Liver (tissue), 9 donors: Measurements from ENCODE around the gene PAQR9. TPM values are rescaled to one million over a fixed set of nuclear protein-coding genes. Genes with fewer than 3 reads are reported as not detected.
"Not testable (repeated sequence)": the region's sequence is repeated elsewhere in the genome, so short reads cannot be mapped to it uniquely, and the experiment has no call there.

ENCODE experiments used
- DNase-seq: peaks from one replicate; pipeline ENCODE4 v3.0.0-alpha.2; 2017; ENCODE audit warnings: low spot score
- H3K27ac ChIP-seq, 2 donors: one replicate each; pipeline ENCODE4 v1.7.0; 2013; ENCODE audit warnings: inconsistent platforms in 2 of 2, low read length in 2 of 2, control low read depth in 1 of 2, low read depth in 1 of 2, mild to moderate bottlenecking in 1 of 2
- H3K27me3 ChIP-seq, 4 donors: one replicate each; pipeline versions ENCODE4 v1.6.1 to v1.7.0; 2013; ENCODE audit warnings: low read length in 3 of 4, inconsistent platforms in 1 of 4, mild to moderate bottlenecking in 1 of 4, moderate library complexity in 1 of 4; ENCODE audit not compliant: control insufficient read depth in 4 of 4, insufficient read depth in 4 of 4
- H3K36me3 ChIP-seq, 4 donors: one replicate each; pipeline versions ENCODE4 v1.6.1 to v1.7.0; 2013; ENCODE audit warnings: low read length in 3 of 4, mild to moderate bottlenecking in 3 of 4, low read depth in 1 of 4, moderate library complexity in 1 of 4; ENCODE audit not compliant: control insufficient read depth in 4 of 4, insufficient read depth in 3 of 4
- H3K4me1 ChIP-seq, 4 donors: one replicate each; pipeline versions ENCODE4 v1.6.1 to v1.7.0; 2013; ENCODE audit warnings: low read length in 3 of 4, mild to moderate bottlenecking in 3 of 4, moderate library complexity in 1 of 4; ENCODE audit not compliant: control insufficient read depth in 4 of 4, insufficient read depth in 4 of 4
- H3K4me3 ChIP-seq, 3 donors: one replicate each; pipeline versions ENCODE4 v1.6.1 to v1.7.0; 2013; ENCODE audit warnings: low read length in 3 of 3, control low read depth in 1 of 3, low read depth in 1 of 3, mild to moderate bottlenecking in 1 of 3
- H3K9ac ChIP-seq, 2 donors: one replicate each; pipeline ENCODE4 v1.7.0; 2013; ENCODE audit warnings: low read length in 2 of 2, mild to moderate bottlenecking in 2 of 2, moderate library complexity in 2 of 2, control low read depth in 1 of 2, low read depth in 1 of 2
- H3K9me3 ChIP-seq, 4 donors: one replicate each; pipeline versions ENCODE4 v1.6.1 to v1.7.0; 2013; ENCODE audit warnings: low read length in 3 of 4; ENCODE audit not compliant: control insufficient read depth in 4 of 4
- EGR1 ChIP-seq, 2 donors: IDR thresholded peaks; 2 replicates each; pipeline ENCODE4 v1.6.1; 2016 to 2018; ENCODE audit warnings: antibody characterized with exemption in 2 of 2, low read depth in 2 of 2
- FOXA1 ChIP-seq: IDR thresholded peaks from 2 replicates; pipeline ENCODE4 v1.6.1; 2016; ENCODE audit warnings: antibody characterized with exemption
- FOXA2 ChIP-seq: IDR thresholded peaks from 2 replicates; pipeline ENCODE4 v1.6.1; 2016; ENCODE audit warnings: antibody characterized with exemption
- GABPA ChIP-seq, 2 donors: IDR thresholded peaks in 1 of 2; conservative IDR thresholded peaks in 1 of 2; 2 replicates each; pipeline ENCODE4 v1.6.1; 2016; ENCODE audit warnings: antibody characterized with exemption in 2 of 2, mild to moderate bottlenecking in 1 of 2, moderate library complexity in 1 of 2
- HNF4A ChIP-seq, 2 donors: conservative IDR thresholded peaks; 2 replicates each; pipeline ENCODE4 v1.6.1; 2016; ENCODE audit warnings: antibody characterized with exemption in 2 of 2, mild to moderate bottlenecking in 2 of 2
- HNF4G ChIP-seq: IDR thresholded peaks from 2 replicates; pipeline ENCODE4 v1.6.1; 2016; ENCODE audit warnings: antibody characterized with exemption
- JUND ChIP-seq, 2 donors: IDR thresholded peaks; 2 replicates each; pipeline ENCODE4 v1.6.1; 2016; ENCODE audit warnings: antibody characterized with exemption in 2 of 2
- NR2F2 ChIP-seq: IDR thresholded peaks from 2 replicates; pipeline ENCODE4 v1.6.1; 2016; ENCODE audit warnings: antibody characterized with exemption
- RAD21 ChIP-seq, 2 donors: IDR thresholded peaks; 2 replicates each; pipeline ENCODE4 v1.6.1; 2016; ENCODE audit warnings: antibody characterized with exemption in 2 of 2, mild to moderate bottlenecking in 2 of 2
- RXRA ChIP-seq, 2 donors: IDR thresholded peaks; 2 replicates each; pipeline ENCODE4 v1.6.1; 2017 to 2018; ENCODE audit warnings: antibody characterized with exemption in 2 of 2, mild to moderate bottlenecking in 1 of 2
- SP1 ChIP-seq: IDR thresholded peaks from 2 replicates; pipeline ENCODE4 v1.6.1; 2018; ENCODE audit warnings: antibody characterized with exemption, mild to moderate bottlenecking
- TAF1 ChIP-seq: conservative IDR thresholded peaks from 2 replicates; pipeline ENCODE4 v1.6.1; 2016; ENCODE audit warnings: antibody characterized with exemption, mild to moderate bottlenecking
- YY1 ChIP-seq: IDR thresholded peaks from 2 replicates; pipeline ENCODE4 v1.6.1; 2016; ENCODE audit warnings: antibody characterized with exemption, mild to moderate bottlenecking
- WGBS: extraction: QIAGEN DNeasy Blood & Tissue Kit; methylation state at CpG from one replicate; pipeline ENCODE4 v1.1.7; 2013; 5-methylcytosine and 5-hydroxymethylcytosine counted together
- polyA plus RNA-seq, 2 donors: library from polyadenylated mRNA; stranded (reverse) in 1 of 2; unstranded in 1 of 2; fragments of 200-250 nt in 1 of 2; fragments of >200 nt in 1 of 2; fragmentation: Nextera tagmentation in 1 of 2; extraction: Ambion mirVana in 1 of 2; gene quantifications; one replicate each; pipeline versions ENCODE4 v1.2.1 to v1.2.3, GENCODE V29; 2013 to 2015
- total RNA-seq, 2 donors: library from RNA; depleted of rRNA; stranded (reverse); fragments of >200 nt; gene quantifications; one replicate each; pipeline ENCODE4 v1.2.3, GENCODE V29; 2014
- TF ChIP-seq, protein P1 (sequence below): IDR thresholded peaks from 2 replicates; pipeline ENCODE4 v1.6.1; 2016; ENCODE audit warnings: antibody characterized with exemption
- TF ChIP-seq, protein P2 (sequence below): IDR thresholded peaks from 2 replicates; pipeline ENCODE4 v1.6.1; 2016; ENCODE audit warnings: antibody characterized with exemption, mild to moderate bottlenecking
- TF ChIP-seq, protein P3 (sequence below): IDR thresholded peaks from 2 replicates; pipeline ENCODE4 v1.6.1; 2016; ENCODE audit warnings: antibody characterized with exemption
- TF ChIP-seq, protein P4 (sequence below): IDR thresholded peaks from 2 replicates; pipeline ENCODE4 v1.6.1; 2016; ENCODE audit warnings: antibody characterized with exemption
- TF ChIP-seq, protein P5 (sequence below): fragments of 150-350 bp; IDR thresholded peaks from 2 replicates; pipeline ENCODE4 v1.5.1; 2017; ENCODE audit warnings: improper control_type of control experiment, low read depth, low read length; ENCODE audit not compliant: missing input control
- donor health status: healthy.
- donor health status: healthy.
- donor health status: healthy.
- donor health status: healthy.
- donor health status: healthy.

Gene PAQR9
- total and polyA plus RNA-seq, 4 donors: 3.6 to 24.3 (median 12.6) TPM

DNA sequence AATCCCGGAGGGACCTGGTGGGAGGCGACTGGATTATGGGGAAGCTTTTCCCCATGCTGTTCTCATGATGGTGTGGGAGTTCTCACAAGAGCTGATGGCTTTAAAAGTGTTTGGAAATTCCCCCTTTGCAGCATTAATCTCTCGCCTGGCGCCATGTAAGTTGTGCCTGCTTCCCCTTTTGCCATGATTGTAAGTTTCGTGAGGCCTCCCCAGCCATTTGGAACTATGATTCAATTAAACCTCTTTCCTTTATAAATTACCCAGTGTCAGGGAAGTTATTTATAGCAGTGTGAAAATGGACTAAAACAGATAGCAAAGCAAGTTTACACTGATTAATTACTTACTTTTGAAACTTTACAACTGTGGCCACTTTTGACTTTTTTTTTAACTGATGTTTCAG is 27.2 kb upstream of the PAQR9 start:
- no peaks in the 10 kb centered on the region for H3K36me3 ChIP-seq
- H3K27ac ChIP-seq: no peak overlapping the region
- peaks cover 2 to 14% (median 13%) of the 10 kb centered on the region in 4 donors for H3K4me1 ChIP-seq
- WGBS: 86% methylated on average over 5 of the region's 5 CpGs
- H3K27me3 ChIP-seq: no peaks in the 10 kb centered on the region
- H3K9ac ChIP-seq: no peak overlapping the region
- TF ChIP-seq, protein P1, sequence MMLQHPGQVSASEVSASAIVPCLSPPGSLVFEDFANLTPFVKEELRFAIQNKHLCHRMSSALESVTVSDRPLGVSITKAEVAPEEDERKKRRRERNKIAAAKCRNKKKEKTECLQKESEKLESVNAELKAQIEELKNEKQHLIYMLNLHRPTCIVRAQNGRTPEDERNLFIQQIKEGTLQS: no peak
- TF ChIP-seq TAF1: no peak
- TF ChIP-seq, protein P2, sequence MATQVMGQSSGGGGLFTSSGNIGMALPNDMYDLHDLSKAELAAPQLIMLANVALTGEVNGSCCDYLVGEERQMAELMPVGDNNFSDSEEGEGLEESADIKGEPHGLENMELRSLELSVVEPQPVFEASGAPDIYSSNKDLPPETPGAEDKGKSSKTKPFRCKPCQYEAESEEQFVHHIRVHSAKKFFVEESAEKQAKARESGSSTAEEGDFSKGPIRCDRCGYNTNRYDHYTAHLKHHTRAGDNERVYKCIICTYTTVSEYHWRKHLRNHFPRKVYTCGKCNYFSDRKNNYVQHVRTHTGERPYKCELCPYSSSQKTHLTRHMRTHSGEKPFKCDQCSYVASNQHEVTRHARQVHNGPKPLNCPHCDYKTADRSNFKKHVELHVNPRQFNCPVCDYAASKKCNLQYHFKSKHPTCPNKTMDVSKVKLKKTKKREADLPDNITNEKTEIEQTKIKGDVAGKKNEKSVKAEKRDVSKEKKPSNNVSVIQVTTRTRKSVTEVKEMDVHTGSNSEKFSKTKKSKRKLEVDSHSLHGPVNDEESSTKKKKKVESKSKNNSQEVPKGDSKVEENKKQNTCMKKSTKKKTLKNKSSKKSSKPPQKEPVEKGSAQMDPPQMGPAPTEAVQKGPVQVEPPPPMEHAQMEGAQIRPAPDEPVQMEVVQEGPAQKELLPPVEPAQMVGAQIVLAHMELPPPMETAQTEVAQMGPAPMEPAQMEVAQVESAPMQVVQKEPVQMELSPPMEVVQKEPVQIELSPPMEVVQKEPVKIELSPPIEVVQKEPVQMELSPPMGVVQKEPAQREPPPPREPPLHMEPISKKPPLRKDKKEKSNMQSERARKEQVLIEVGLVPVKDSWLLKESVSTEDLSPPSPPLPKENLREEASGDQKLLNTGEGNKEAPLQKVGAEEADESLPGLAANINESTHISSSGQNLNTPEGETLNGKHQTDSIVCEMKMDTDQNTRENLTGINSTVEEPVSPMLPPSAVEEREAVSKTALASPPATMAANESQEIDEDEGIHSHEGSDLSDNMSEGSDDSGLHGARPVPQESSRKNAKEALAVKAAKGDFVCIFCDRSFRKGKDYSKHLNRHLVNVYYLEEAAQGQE: no peak
- TF ChIP-seq, protein P3, sequence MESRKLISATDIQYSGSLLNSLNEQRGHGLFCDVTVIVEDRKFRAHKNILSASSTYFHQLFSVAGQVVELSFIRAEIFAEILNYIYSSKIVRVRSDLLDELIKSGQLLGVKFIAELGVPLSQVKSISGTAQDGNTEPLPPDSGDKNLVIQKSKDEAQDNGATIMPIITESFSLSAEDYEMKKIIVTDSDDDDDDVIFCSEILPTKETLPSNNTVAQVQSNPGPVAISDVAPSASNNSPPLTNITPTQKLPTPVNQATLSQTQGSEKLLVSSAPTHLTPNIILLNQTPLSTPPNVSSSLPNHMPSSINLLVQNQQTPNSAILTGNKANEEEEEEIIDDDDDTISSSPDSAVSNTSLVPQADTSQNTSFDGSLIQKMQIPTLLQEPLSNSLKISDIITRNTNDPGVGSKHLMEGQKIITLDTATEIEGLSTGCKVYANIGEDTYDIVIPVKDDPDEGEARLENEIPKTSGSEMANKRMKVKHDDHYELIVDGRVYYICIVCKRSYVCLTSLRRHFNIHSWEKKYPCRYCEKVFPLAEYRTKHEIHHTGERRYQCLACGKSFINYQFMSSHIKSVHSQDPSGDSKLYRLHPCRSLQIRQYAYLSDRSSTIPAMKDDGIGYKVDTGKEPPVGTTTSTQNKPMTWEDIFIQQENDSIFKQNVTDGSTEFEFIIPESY: no peak
- TF ChIP-seq RAD21 (IDR thresholded peaks at IDR 0.05): no peak
- no peak for TF ChIP-seq SP1
- no peak for TF ChIP-seq FOXA1
- TF ChIP-seq JUND (IDR thresholded peaks at IDR 0.05): no peak
- TF ChIP-seq GABPA (IDR thresholded peaks at IDR 0.05 in 1 of 2, conservative IDR thresholded peaks at IDR 0.05 in 1 of 2): no peak
- no peak for TF ChIP-seq RXRA (IDR thresholded peaks at IDR 0.05)
- no peak for TF ChIP-seq FOXA2
- TF ChIP-seq HNF4G: no peak
- no peak for TF ChIP-seq HNF4A (conservative IDR thresholded peaks at IDR 0.05)
- TF ChIP-seq NR2F2: no peak
- TF ChIP-seq YY1: no peak
- TF ChIP-seq, protein P4, sequence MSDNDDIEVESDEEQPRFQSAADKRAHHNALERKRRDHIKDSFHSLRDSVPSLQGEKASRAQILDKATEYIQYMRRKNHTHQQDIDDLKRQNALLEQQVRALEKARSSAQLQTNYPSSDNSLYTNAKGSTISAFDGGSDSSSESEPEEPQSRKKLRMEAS: no peak
- no peak for TF ChIP-seq EGR1 (IDR thresholded peaks at IDR 0.05; ENCODE audit: low read depth in 2 of 2)
- TF ChIP-seq, protein P5, sequence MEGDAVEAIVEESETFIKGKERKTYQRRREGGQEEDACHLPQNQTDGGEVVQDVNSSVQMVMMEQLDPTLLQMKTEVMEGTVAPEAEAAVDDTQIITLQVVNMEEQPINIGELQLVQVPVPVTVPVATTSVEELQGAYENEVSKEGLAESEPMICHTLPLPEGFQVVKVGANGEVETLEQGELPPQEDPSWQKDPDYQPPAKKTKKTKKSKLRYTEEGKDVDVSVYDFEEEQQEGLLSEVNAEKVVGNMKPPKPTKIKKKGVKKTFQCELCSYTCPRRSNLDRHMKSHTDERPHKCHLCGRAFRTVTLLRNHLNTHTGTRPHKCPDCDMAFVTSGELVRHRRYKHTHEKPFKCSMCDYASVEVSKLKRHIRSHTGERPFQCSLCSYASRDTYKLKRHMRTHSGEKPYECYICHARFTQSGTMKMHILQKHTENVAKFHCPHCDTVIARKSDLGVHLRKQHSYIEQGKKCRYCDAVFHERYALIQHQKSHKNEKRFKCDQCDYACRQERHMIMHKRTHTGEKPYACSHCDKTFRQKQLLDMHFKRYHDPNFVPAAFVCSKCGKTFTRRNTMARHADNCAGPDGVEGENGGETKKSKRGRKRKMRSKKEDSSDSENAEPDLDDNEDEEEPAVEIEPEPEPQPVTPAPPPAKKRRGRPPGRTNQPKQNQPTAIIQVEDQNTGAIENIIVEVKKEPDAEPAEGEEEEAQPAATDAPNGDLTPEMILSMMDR: no peak
- DNase-seq: no peak
- no peak overlapping the region for H3K4me3 ChIP-seq
- H3K9me3 ChIP-seq: no peaks in the 10 kb centered on the region

DNA sequence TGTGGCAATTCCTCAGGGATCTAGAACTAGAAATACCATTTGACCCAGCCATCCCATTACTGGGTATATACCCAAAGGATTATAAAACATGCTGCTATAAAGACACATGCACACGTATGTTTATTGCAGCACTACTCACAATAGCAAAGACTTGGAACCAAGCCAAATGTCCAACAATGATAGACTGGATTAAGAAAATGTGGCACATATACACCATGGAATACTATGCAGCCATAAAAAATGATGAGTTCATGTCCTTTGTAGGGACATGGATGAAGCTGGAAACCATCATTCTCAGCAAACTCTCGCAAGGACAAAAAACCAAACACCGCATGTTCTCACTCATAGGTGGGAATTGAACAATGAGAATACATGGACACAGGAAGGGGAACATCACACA is 25.4 kb upstream of the PAQR9 start:
- not testable (repeated sequence) for H3K9me3 ChIP-seq, H3K4me3 ChIP-seq, H3K27me3 ChIP-seq, H3K9ac ChIP-seq, H3K36me3 ChIP-seq, DNase-seq, H3K27ac ChIP-seq
- H3K4me1 ChIP-seq: peaks cover 2 to 21% (median 15%) of the 10 kb centered on the region in 4 donors
- WGBS: 100% methylated on average over 2 of the region's 3 CpGs

DNA sequence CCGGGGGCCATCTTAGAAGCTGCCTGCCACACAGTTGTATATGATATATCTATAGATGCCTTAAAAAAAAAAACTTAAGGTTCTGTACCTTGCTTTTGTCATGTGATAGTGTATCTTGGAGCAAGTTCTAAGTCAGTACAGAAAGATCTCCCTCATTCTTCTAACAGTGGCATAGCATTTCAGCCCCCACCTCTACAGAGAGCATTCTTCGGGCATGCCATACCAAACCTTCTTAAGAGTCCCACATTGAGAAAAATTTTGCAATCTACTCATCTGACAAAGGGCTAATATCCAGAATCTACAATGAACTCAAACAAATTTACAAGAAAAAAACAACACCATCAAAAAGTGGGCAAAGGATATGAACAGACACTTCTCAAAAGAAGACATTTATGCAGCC is 24.7 kb upstream of the PAQR9 start:
- not testable (repeated sequence) for H3K36me3 ChIP-seq, H3K27me3 ChIP-seq, H3K9ac ChIP-seq, H3K9me3 ChIP-seq, H3K4me3 ChIP-seq, DNase-seq, H3K27ac ChIP-seq
- H3K4me1 ChIP-seq: peaks cover 2 to 25% (median 13%) of the 10 kb centered on the region in 4 donors
- 90% methylated on average over 2 of the region's 2 CpGs for WGBS
